IMR-90 (cell line): ENCODE results near the gene HDGFL1. TPM values are rescaled to one million over a fixed set of nuclear protein-coding genes. Genes with fewer than 3 reads are reported as not detected.

Source experiments
- ATAC-seq: fragments of 200-7000 bp; cut with Tn5 transposase; 2 replicates; pipeline ENCODE4 v1.9.1; 2020; ENCODE audit warnings: low read depth, mild to moderate bottlenecking, moderate library complexity
- BruUV-seq: library from RNA; stranded (reverse); fragments of 400-500 nt; replicated peaks from 2 replicates; lab custom pipeline; 2021; lab: Mats Ljungman, UMichigan
- CTCF ChIA-PET: fragments of 300-600 bp; formaldehyde crosslinking; extraction: SDS; loops from one replicate; lab custom pipeline; 2021; ENCODE audit warnings: antibody characterized with exemption; lab: Yijun Ruan, JAX
- POLR2A ChIA-PET: fragments of 300-600 bp; sonication (Branson Sonifier 250); formaldehyde crosslinking; loops from one replicate; lab custom pipeline; 2022; ENCODE audit warnings: antibody characterized with exemption; ENCODE audit not compliant: unreplicated experiment; lab: Charles Lee
- DNase-seq: peaks from one replicate; pipeline ENCODE4 v3.0.0; 2013
- H2AFZ ChIP-seq: replicated peaks from 2 replicates; pipeline ENCODE3; 2013; ENCODE audit warnings: low read length, mild to moderate bottlenecking; ENCODE audit not compliant: poor library complexity
- H2AK5ac ChIP-seq: 2 replicates; pipeline ENCODE4 v1.6.1; 2013; ENCODE audit warnings: low read depth, low read length, inconsistent platforms
- H2AK9ac ChIP-seq: replicated peaks from 2 replicates; pipeline ENCODE3; 2013; ENCODE audit warnings: mild to moderate bottlenecking, low read depth, low read length, moderate library complexity; ENCODE audit not compliant: poor library complexity
- H2BK120ac ChIP-seq: 2 replicates; pipeline ENCODE4 v1.6.1; 2013; ENCODE audit warnings: low read depth, low read length, inconsistent platforms
- H2BK15ac ChIP-seq: 3 replicates; pipeline ENCODE4 v1.6.1; 2013; ENCODE audit warnings: low read depth, low read length, inconsistent platforms
- H2BK20ac ChIP-seq: 2 replicates; pipeline ENCODE4 v1.6.1; 2013; ENCODE audit warnings: low read depth, mild to moderate bottlenecking, inconsistent platforms, low read length, moderate library complexity
- H2BK5ac ChIP-seq: 2 replicates; pipeline ENCODE4 v1.6.1; 2013; ENCODE audit warnings: mild to moderate bottlenecking, low read depth, low read length, inconsistent platforms; ENCODE audit not compliant: poor library complexity, severe bottlenecking
- H3K14ac ChIP-seq: replicated peaks from 2 replicates; pipeline ENCODE4 v1.6.1; 2013; ENCODE audit warnings: low read depth, low read length, inconsistent platforms
- H3K18ac ChIP-seq: 2 replicates; pipeline ENCODE4 v1.6.1; 2013; ENCODE audit warnings: low read depth, low read length, control low read depth
- H3K23ac ChIP-seq: 2 replicates; pipeline ENCODE4 v1.6.1; 2013; ENCODE audit warnings: low read depth, low read length, inconsistent platforms
- H3K27ac ChIP-seq: 2 replicates; pipeline ENCODE4 v1.5.1; 2013; ENCODE audit warnings: mild to moderate bottlenecking, control low read depth, low read length; ENCODE audit not compliant: insufficient read depth
- H3K27me3 ChIP-seq: 2 replicates; pipeline ENCODE4 v1.6.1; 2013; ENCODE audit warnings: low read length; ENCODE audit not compliant: control insufficient read depth, insufficient read depth
- H3K36me3 ChIP-seq: 2 replicates; pipeline ENCODE4 v1.6.1; 2013; ENCODE audit warnings: low read length, mixed read lengths; ENCODE audit not compliant: control insufficient read depth, insufficient read depth
- H3K4ac ChIP-seq: 2 replicates; pipeline ENCODE4 v1.6.1; 2013; ENCODE audit warnings: low read depth, low read length, inconsistent platforms
- H3K4me1 ChIP-seq: 2 replicates; pipeline ENCODE4 v1.6.1; 2013; ENCODE audit warnings: low read length, mixed read lengths; ENCODE audit not compliant: control insufficient read depth, insufficient read depth
- H3K4me2 ChIP-seq: 2 replicates; pipeline ENCODE4 v1.6.1; 2013; ENCODE audit warnings: low read depth, mild to moderate bottlenecking, control low read depth, low read length, moderate library complexity
- H3K4me3 ChIP-seq: 2 replicates; pipeline ENCODE4 v1.5.1; 2013; ENCODE audit warnings: low read depth, mild to moderate bottlenecking, control low read depth, low read length, moderate library complexity; ENCODE audit not compliant: insufficient read depth
- H3K56ac ChIP-seq: 2 replicates; pipeline ENCODE4 v1.6.1; 2013; ENCODE audit warnings: low read length, inconsistent platforms; ENCODE audit not compliant: insufficient read depth; ENCODE audit errors: extremely low read depth
- H3K79me1 ChIP-seq, 2 experiments: 2 replicates each; pipeline ENCODE4 v1.6.1; 2013; ENCODE audit warnings: low read length in 2 of 2, inconsistent platforms in 1 of 2, low read depth in 1 of 2
- H3K9ac ChIP-seq: 2 replicates; pipeline ENCODE4 v1.6.1; 2013; ENCODE audit warnings: low read depth, low read length, control low read depth
- H3K9me1 ChIP-seq: 2 replicates; pipeline ENCODE4 v1.6.1; 2013; ENCODE audit warnings: low read length, inconsistent platforms; ENCODE audit not compliant: insufficient read depth
- H3K9me3 ChIP-seq: 2 replicates; pipeline ENCODE4 v1.6.1; 2013; ENCODE audit warnings: low read length; ENCODE audit not compliant: control insufficient read depth, insufficient read depth
- H4K20me1 ChIP-seq: 2 replicates; pipeline ENCODE4 v1.6.1; 2013; ENCODE audit warnings: low read length, inconsistent platforms; ENCODE audit not compliant: insufficient read depth
- H4K5ac ChIP-seq: 2 replicates; pipeline ENCODE4 v1.6.1; 2013; ENCODE audit warnings: mild to moderate bottlenecking, low read depth, low read length, control low read depth
- H4K8ac ChIP-seq, 2 experiments: 2 replicates each; pipeline ENCODE4 v1.6.1; 2013; ENCODE audit warnings: low read depth in 2 of 2, low read length in 2 of 2, control low read depth in 1 of 2, inconsistent platforms in 1 of 2
- H4K91ac ChIP-seq: 2 replicates; pipeline ENCODE4 v1.6.1; 2013; ENCODE audit warnings: low read depth, low read length, inconsistent platforms; ENCODE audit not compliant: insufficient read depth
- MXI1 ChIP-seq: IDR thresholded peaks from 2 replicates; pipeline ENCODE4 v1.6.1; 2012; ENCODE audit warnings: low read depth, mild to moderate bottlenecking, low read length, moderate library complexity, borderline replicate concordance
- RAD21 ChIP-seq: IDR thresholded peaks from 2 replicates; pipeline ENCODE4 v1.6.1; 2012; ENCODE audit warnings: low read length, improper control_type of control experiment
- SMC3 ChIP-seq: fragments of 150-350 bp; IDR thresholded peaks from 2 replicates; pipeline ENCODE4 v1.6.1; 2016; ENCODE audit warnings: low read depth, mild to moderate bottlenecking, antibody characterized with exemption, low read length, moderate library complexity
- dilution Hi-C: fragments of 300-500 bp; cut with HindIII; formaldehyde crosslinking; loops from one replicate; pipeline ENCODE4 v1.14.3; 2018; ENCODE audit warnings: low sequenced_read_pairs; ENCODE audit not compliant: unreplicated experiment
- in situ Hi-C: fragments of 300-500 bp; cut with MboI; formaldehyde crosslinking; loops from 3 replicates; pipeline ENCODE4 v1.14.3; 2019; ENCODE audit warnings: low sequenced_read_pairs, inconsistent platforms, mixed read lengths
- intact Hi-C: fragments of 100-400 bp; cut with micrococcal nuclease; formaldehyde crosslinking; loops from 2 replicates; pipeline ENCODE4 v1.10.0; 2022
- polyA plus RNA-seq, 3 experiments: library from polyadenylated mRNA; depleted of rRNA; stranded (reverse); fragments of >200 nt; gene quantifications; 2 replicates each; pipeline ENCODE4 v1.2.3, GENCODE V29; 2012; ENCODE audit warnings: low replicate concordance in 1 of 3
- total RNA-seq: library from RNA; depleted of rRNA; stranded (reverse); fragments of >200 nt; gene quantifications from 2 replicates; pipeline ENCODE4 v1.2.3, GENCODE V29; 2012

Gene HDGFL1
- total and polyA plus RNA-seq, 2 of the 4 experiments (the other 2 are of a cell fraction) = not detected

GRCh38 chr6:22589118-22589517 is 19.8 kb downstream of the HDGFL1 start:
- dilution Hi-C loops (no loop called here), intact Hi-C loops (no loop called here), in situ Hi-C loops (no loop called here)
- no peak for TF ChIP-seq RAD21
- TF ChIP-seq SMC3 = no peak
- TF ChIP-seq MXI1 = no peak
- H2BK20ac ChIP-seq = no peak overlapping the region
- H2AK5ac ChIP-seq = no peak overlapping the region
- H2BK5ac ChIP-seq = no peak overlapping the region
- no peak overlapping the region for H4K5ac ChIP-seq
- no peaks in the 10 kb centered on the region for H3K36me3 ChIP-seq
- no peak overlapping the region for H4K8ac ChIP-seq
- no peak overlapping the region for H3K56ac ChIP-seq
- H3K4me3 ChIP-seq = no peak overlapping the region
- no peaks in the 10 kb centered on the region for H3K9me3 ChIP-seq
- H3K9ac ChIP-seq = no peak overlapping the region
- H2AK9ac ChIP-seq = no peak overlapping the region
- H3K23ac ChIP-seq = no peak overlapping the region
- H2BK120ac ChIP-seq = no peak overlapping the region
- DNase-seq (no peak), ATAC-seq (no peak)
- no peaks in the 10 kb centered on the region for H3K79me1 ChIP-seq
- no peaks in the 10 kb centered on the region for H3K9me1 ChIP-seq
- ChIA-PET POLR2A (no interaction called here), CTCF (no interaction called here)
- H2BK15ac ChIP-seq = no peak overlapping the region
- peaks cover 3% of the 10 kb centered on the region for H3K4me1 ChIP-seq
- H3K4me2 ChIP-seq = no peak overlapping the region
- no peaks in the 10 kb centered on the region for H3K27me3 ChIP-seq
- no TSS peak for BruUV-seq
- no peak overlapping the region for H3K14ac ChIP-seq
- H4K20me1 ChIP-seq = no peaks in the 10 kb centered on the region
- H4K91ac ChIP-seq = no peak overlapping the region
- H3K18ac ChIP-seq = no peak overlapping the region
- H3K4ac ChIP-seq = no peak overlapping the region
- no peak overlapping the region for H3K27ac ChIP-seq
- no peak overlapping the region for H2AFZ ChIP-seq
